GM19328 (cell line): ENCODE measurements around the gene CCR7.
A peak's percentile ranks its signal among the peaks of the same experiment; 100 is the strongest.

Experiments used
- ATAC-seq: cut with Tn5 transposase; IDR thresholded peaks from one replicate; pipeline ENCODE4 v1.9.1; 2021; ENCODE audit warnings: mild to moderate bottlenecking, moderate library complexity; ENCODE audit not compliant: unreplicated experiment

Gene CCR7

GRCh38 chr17:40563220-40564052, 1.8 kb downstream of the CCR7 start:
- no peak for ATAC-seq

DNA sequence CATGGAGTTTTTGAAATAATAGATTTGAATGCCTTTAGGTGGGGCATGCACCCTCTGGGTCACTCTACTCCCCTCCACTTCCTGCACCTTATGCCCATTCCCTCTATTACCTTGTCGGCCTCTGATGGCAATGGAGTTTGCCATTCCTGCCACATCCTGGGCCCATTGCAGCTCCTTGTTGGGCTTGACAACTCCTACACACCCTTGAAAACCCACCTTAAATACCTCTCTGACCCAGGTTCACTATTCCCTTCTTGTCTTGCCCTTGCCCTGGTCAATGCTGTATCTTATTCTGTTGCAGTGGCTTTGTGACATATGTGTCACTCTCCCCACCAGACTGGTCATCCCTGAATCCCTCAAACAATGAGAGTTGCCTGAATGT, 2.4 kb downstream of the CCR7 start:
- ATAC-seq, result no peak

DNA sequence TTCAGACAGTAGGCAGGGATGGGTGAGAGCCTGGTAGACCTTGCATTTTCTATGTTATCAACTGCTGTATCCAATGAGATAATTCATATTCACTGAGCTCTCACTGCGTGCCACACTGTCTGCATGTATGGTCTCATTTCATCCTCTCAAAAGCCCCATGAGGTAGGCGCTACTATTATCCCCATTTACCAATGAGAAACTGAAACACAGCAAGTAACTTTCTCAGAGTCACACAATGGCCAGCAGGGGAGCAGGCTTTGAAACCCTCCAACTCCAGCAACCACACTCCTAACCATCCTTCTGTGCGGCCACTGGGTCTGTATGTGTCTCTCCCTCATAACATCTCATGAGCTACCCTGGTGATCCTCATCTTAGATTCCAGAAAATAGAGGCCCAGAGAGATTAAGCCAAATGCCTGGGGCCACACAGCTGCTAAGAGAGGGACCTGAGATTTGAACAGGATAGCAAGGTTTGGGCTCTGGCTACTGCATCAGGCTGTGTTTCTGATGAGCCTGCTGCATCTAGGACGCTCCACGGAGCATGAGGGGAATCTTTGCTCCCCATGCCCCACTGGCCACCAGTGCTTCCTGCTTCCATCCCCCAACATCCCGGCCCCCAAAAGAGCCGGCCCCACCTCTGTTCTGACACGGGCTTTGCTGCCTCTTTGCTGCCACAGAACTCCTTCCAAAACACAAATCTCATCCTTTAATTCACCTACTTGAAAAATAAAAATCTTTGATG, 3.2 kb downstream of the CCR7 start:
- no peak for ATAC-seq

DNA sequence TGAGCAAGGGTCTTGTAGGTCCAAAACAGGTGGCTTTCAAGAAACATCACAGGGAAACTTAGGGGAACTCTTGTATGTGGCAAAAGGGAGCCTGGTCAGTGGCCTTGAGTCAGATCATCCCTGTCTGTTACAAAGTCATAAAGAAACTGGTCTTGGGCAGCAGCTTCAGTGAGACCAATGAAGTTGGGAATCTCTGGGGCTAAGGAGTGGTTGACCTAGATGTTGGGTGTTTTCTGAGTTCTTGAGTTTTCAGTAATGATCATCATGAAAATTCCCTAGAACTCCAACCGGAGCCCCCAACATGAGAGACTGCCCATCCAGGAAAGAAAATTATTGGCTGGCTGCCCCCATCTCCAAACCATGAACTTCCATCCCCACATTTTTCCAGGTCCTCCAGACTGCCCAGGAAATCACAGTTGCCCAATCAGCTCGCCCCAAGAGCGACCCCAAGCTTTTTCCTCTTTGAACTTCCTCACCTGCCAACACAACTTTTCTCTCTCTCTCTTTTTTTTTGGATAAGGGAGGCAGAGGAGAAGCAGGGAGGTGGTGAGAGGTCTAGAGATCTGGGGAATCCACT, 3.9 kb downstream of the CCR7 start:
- ATAC-seq, result no peak

DNA sequence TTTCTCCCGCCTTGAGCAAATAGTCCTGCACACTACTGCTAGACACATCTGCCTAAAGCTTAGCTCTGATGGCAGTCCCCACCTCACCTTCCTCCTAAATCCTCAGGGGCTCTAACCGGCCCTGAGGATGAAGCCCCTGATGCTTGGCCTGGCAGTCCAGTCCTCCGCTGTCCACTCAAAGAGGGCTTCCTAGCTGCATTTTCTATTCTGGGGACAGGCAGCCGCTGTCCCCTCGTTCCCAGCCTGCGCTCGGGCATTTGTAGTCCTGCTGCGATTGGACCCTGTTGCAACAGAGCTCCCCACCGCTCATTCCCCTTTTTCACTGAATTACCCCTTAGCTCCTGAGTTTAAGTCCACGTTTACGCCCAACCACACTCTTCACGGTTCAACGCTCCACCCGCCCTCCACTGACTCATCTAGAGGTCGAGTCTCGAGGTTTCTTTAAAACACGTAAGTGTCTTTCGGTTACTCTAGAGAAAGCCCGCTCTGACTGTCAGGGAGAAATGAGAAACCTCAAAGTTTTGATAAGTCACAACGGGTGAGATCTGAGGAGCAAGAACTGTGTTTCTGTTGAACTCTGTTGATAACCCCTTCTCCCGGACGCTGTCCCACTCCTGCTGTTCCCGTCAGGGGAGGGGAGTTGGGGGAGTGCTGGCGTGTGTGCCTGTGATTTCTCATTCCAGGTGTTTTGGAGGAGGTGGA, 4.5 kb downstream of the CCR7 start:
- peak; percentile 41 for ATAC-seq

GRCh38 chr17:40559954-40560591, 5.2 kb downstream of the CCR7 start:
- no peak for ATAC-seq

- no peak for ATAC-seq
Measured at GRCh38 chr17:40559564-40559916, 5.7 kb downstream of the CCR7 start.

GRCh38 chr17:40558890-40559563, 6.2 kb downstream of the CCR7 start:
- ATAC-seq, result no peak

GRCh38 chr17:40558300-40558889, 6.9 kb downstream of the CCR7 start:
- ATAC-seq, result no peak

DNA sequence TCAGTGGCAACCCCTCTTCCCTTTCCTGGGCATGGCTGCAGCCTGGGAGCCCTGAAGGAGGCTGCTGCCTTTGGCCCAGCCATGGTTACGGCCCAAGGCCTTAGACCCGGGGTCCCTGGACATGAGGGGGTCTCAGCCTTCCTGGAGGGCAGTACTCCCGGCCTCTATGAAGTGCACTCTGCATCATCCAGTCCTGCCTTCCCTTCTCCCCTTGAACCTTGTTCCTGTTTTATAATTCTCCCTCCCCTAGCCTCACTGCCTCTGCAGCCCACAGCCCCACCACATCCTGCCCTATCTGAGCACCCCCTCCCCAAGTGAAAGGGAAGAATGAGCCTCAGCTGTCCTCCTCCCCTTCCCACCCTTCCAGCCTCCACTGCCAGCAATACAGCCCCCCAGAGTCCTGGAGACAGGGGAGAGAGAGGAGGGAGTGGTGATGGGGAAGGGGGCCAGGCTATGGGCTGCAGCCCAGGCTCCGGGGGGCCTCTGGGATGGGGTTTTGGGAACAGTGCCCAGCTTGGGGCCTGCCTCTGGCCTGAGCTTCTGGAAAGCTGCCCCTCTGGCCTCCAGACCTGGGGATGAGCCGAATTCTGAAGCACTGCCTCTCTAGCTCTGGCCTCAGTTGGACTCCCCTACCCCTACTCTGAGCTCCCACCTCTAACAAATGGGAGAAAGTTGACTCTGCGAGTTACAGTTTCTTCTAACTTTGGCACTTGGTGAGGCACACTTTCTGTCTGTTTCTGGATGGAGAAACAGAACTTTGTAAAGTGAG, 7.6 kb downstream of the CCR7 start:
- ATAC-seq, result no peak

DNA sequence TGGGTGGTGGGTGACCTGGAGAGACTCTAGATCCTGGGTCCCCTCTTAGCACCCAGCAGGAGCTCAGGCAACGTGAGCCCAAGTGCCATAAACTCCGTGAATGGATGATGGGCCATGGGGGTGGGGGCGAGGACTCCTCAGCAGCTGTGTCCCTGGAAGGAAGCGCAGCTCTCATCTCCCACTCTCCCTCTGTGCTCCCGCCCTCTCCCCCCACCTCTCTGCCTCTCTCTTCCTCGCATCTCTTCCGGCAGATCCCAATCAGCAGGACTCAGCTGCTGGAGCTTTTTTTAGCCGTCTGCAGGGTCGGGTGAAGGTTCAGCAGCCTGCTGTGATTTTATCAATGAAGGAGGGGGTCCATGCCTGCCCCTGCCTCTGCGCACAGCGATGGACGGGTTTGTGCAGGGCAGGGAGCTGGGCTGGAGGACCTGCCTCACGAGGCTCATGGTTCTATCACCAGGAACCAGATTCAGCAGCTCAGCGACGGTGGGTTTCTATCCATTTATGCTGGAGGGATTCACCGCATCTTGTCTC, 8.3 kb downstream of the CCR7 start:
- ATAC-seq, result no peak

- ATAC-seq, result no peak
Measured at GRCh38 chr17:40556198-40556661, 9.0 kb downstream of the CCR7 start.

GRCh38 chr17:40555296-40556190, 9.7 kb downstream of the CCR7 start:
- no peak for ATAC-seq

- no peak for ATAC-seq
Measured at GRCh38 chr17:40554646-40555295, 10.5 kb downstream of the CCR7 start.

DNA sequence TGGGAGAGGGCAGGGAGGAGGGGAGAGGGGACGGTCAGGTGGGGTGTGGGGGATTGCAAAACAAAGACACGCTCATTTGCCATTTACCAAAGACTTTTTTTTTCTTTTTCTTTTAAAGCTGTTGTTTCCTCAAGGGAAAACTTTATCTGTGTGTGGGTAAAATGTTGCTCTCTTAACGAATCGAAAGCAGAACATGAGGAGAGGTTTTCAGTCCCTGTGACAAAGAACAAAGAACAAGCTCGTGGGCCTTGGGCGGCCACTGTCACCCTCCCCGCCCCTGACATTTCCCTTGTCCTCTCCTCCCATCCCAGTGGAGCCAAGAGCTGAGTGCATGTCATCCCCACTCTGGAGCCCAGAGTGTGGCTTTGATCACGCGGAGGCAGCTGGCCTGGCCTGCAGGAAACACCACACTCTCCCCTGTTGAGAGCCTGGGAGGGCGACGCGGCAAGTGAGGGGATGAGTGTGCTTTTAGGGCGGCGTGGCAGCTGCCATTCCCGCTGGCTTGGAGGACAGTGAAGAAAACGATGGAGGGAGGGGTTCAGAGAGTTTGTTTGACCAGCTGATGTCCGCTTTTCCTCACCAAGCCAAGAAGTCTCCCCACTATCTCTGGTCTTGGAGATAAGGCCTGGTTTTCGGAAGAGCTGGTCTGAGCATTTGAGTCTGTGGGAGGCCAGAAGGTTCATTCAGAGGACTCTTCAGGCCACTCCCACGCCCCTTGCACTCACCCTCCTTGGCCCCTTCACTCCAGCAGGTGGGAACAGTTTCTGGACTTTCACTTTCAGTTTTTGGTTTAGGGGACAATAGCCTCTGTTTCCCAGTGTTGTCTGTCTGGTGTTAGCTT, 11.4 kb downstream of the CCR7 start:
- no peak for ATAC-seq
